Left forelimb (tissue), 1 donor: ENCODE measurements around the gene CYSRT1.

Experiments used
- DNase-seq: peaks from one replicate; pipeline ENCODE4 v3.0.0-alpha.2; 2018; ENCODE audit warnings: low spot score

The CYSRT1 gene

GRCh38 chr9:137224830-137225694 lies at the start of gene CYSRT1:
TSS of gene CYSRT1 (plus strand) at chr9:137225174. CDS start at chr9:137225622, 448 bp downstream.
- no peak for DNase-seq

GRCh38 chr9:137175345-137175961 lies 49.5 kb upstream of the CYSRT1 start:
- no peak for DNase-seq

GRCh38 chr9:137176302-137177182 lies 48.4 kb upstream of the CYSRT1 start:
- no peak for DNase-seq

- DNase-seq = no peak
Observed at GRCh38 chr9:137178201-137178938, 46.6 kb upstream of the CYSRT1 start.

GRCh38 chr9:137178939-137179630 lies 45.9 kb upstream of the CYSRT1 start:
- DNase-seq = no peak

- no peak for DNase-seq
Observed at GRCh38 chr9:137179761-137180160, 45.2 kb upstream of the CYSRT1 start.

- DNase-seq = no peak
Observed at GRCh38 chr9:137180491-137180890, 44.5 kb upstream of the CYSRT1 start.

- DNase-seq = no peak
Observed at GRCh38 chr9:137181680-137182079, 43.3 kb upstream of the CYSRT1 start.

GRCh38 chr9:137182836-137183235 lies 42.1 kb upstream of the CYSRT1 start:
- no peak for DNase-seq

GRCh38 chr9:137183980-137184595 lies 40.9 kb upstream of the CYSRT1 start:
- no peak for DNase-seq

GRCh38 chr9:137184881-137185660 lies 39.9 kb upstream of the CYSRT1 start:
- no peak for DNase-seq

GRCh38 chr9:137185921-137186320 lies 39.1 kb upstream of the CYSRT1 start:
- no peak for DNase-seq

- no peak for DNase-seq
Observed at GRCh38 chr9:137186385-137186784, 38.6 kb upstream of the CYSRT1 start.

GRCh38 chr9:137187386-137187785 lies 37.6 kb upstream of the CYSRT1 start:
- no peak for DNase-seq

GRCh38 chr9:137188086-137188489 lies 36.9 kb upstream of the CYSRT1 start:
- no peak for DNase-seq

GRCh38 chr9:137188490-137189296 lies 36.3 kb upstream of the CYSRT1 start, which contains the start of the genes ANAPC2 and SSNA1:
TSS of gene ANAPC2 (minus strand) at chr9:137188560. CDS start at chr9:137188532, 28 bp downstream.
TSS of gene SSNA1 (plus strand) at chr9:137188676. CDS start at chr9:137188727, 51 bp downstream.
- DNase-seq = peak; percentile 97

GRCh38 chr9:137189297-137190295 lies 35.4 kb upstream of the CYSRT1 start:
- DNase-seq = no peak
